Sigmoid colon (tissue), 4 donors: ENCODE results near the gene ABCB6.

Experiments
- CTCF ChIP-seq, 4 experiments: fragments of 450-650 bp in 3 of 4; fragments of 200-600 bp in 1 of 4; IDR thresholded peaks; one replicate each; pipeline ENCODE4 v1.5.1; 2016 to 2019; ENCODE audit warnings: antibody characterized with exemption in 4 of 4, mild to moderate bottlenecking in 3 of 4, moderate library complexity in 2 of 4
- POLR2A ChIP-seq, 2 donors: fragments of 450-650 bp; IDR thresholded peaks; one replicate each; pipeline ENCODE4 v1.6.1; 2016; ENCODE audit warnings: antibody characterized with exemption in 2 of 2, mild to moderate bottlenecking in 2 of 2, moderate library complexity in 2 of 2
- POLR2AphosphoS5 ChIP-seq, 4 donors: sonication (generic); formaldehyde crosslinking; IDR thresholded peaks; one replicate each; pipeline ENCODE4 v1.6.1; 2017; ENCODE audit warnings: antibody characterized with exemption in 4 of 4

GRCh38 chr2:219268294-219268693 is 49.5 kb upstream of the ABCB6 start:
- TF ChIP-seq CTCF (IDR thresholded peaks at IDR 0.05) (no peak), POLR2AphosphoS5 (IDR thresholded peaks at IDR 0.05) (no peak), POLR2A (IDR thresholded peaks at IDR 0.05) (no peak)
